Endothelial cell of umbilical vein (primary cell): ENCODE results near the gene GXYLT2. TPM values are rescaled to one million over a fixed set of nuclear protein-coding genes. Genes with fewer than 3 reads are reported as not detected.

Experiments
- BruUV-seq: library from RNA; stranded (reverse); fragments of 400-500 nt; replicated peaks from 2 replicates; lab custom pipeline; 2021; lab: Mats Ljungman, UMichigan
- CTCF ChIA-PET: fragments of 300-600, 350-600 bp; sonication (Branson Sonifier 250); formaldehyde crosslinking; loops from one replicate; lab custom pipeline; 2021; ENCODE audit warnings: antibody characterized with exemption, inconsistent platforms; lab: Charles Lee
- POLR2A ChIA-PET: fragments of 300-600, 350-600 bp; sonication (Branson Sonifier 250); formaldehyde crosslinking; loops from one replicate; lab custom pipeline; 2021; ENCODE audit warnings: antibody characterized with exemption, inconsistent platforms; lab: Charles Lee
- DNase-seq: peaks from one replicate; pipeline ENCODE4 v3.0.0-alpha.2; 2011; ENCODE audit warnings: low read depth, low spot score
- FAIRE-seq: peaks from 2 replicates; lab custom pipeline; 2011; peaks lifted over from hg19 to GRCh38; lab: Jason Lieb, UNC
- H2AFZ ChIP-seq: 2 replicates; pipeline ENCODE4 v1.6.0; 2012; ENCODE audit warnings: low read depth, low read length, control low read depth, inconsistent platforms
- H3K27ac ChIP-seq: 2 replicates; pipeline ENCODE4 v1.5.1; 2011; ENCODE audit warnings: low read depth, mild to moderate bottlenecking, control low read depth, low read length, moderate library complexity; ENCODE audit not compliant: insufficient read depth
- H3K27me3 ChIP-seq, 2 experiments: 2 replicates each; pipeline versions ENCODE4 v1.6.0 to v1.6.1; 2011; ENCODE audit warnings: low read length in 2 of 2, mixed read lengths in 1 of 2; ENCODE audit not compliant: control insufficient read depth in 2 of 2, insufficient read depth in 2 of 2
- H3K36me3 ChIP-seq, 2 experiments: 2 replicates in 1 of 2; 3 replicates in 1 of 2; pipeline ENCODE4 v1.5.1; 2011; ENCODE audit warnings: low read length in 2 of 2, mild to moderate bottlenecking in 1 of 2, moderate library complexity in 1 of 2; ENCODE audit not compliant: control insufficient read depth in 2 of 2, insufficient read depth in 2 of 2; ENCODE audit errors: extremely low read depth in 1 of 2
- H3K4me1 ChIP-seq: 3 replicates; pipeline ENCODE4 v1.5.1; 2011; ENCODE audit warnings: mild to moderate bottlenecking, low read length; ENCODE audit not compliant: control insufficient read depth, insufficient read depth; ENCODE audit errors: extremely low read depth
- H3K4me2 ChIP-seq: 2 replicates; pipeline ENCODE4 v1.6.1; 2011; ENCODE audit warnings: low read length, control low read depth, mixed read lengths; ENCODE audit not compliant: insufficient read depth
- H3K4me3 ChIP-seq, 3 experiments: fragments of 200-600 bp in 1 of 3; sonication (generic), shearing (Covaris generic) in 1 of 3; replicated peaks in 1 of 3; 2 replicates each; pipeline ENCODE4 v1.5.1; 2011 to 2016; ENCODE audit warnings: control low read depth in 3 of 3, low read length in 3 of 3, mild to moderate bottlenecking in 2 of 3, inconsistent platforms in 1 of 3, low read depth in 1 of 3, moderate library complexity in 1 of 3; ENCODE audit not compliant: insufficient read depth in 1 of 3
- H3K79me2 ChIP-seq: 2 replicates; pipeline ENCODE4 v1.6.0; 2012; ENCODE audit warnings: low read length, inconsistent platforms; ENCODE audit not compliant: control insufficient read depth, insufficient read depth
- H3K9ac ChIP-seq: replicated peaks from 2 replicates; pipeline ENCODE3; 2011; ENCODE audit warnings: low read length, control low read depth; ENCODE audit not compliant: insufficient read depth; ENCODE audit errors: extremely low read depth
- H3K9me1 ChIP-seq: replicated peaks from 3 replicates; pipeline ENCODE4 v1.6.0; 2011; ENCODE audit warnings: mild to moderate bottlenecking, low read length; ENCODE audit not compliant: control insufficient read depth, insufficient read depth; ENCODE audit errors: extremely low read depth
- H3K9me3 ChIP-seq: replicated peaks from 2 replicates; pipeline ENCODE4 v1.5.1; 2012; ENCODE audit warnings: low read length, inconsistent platforms; ENCODE audit not compliant: control insufficient read depth, insufficient read depth
- H4K20me1 ChIP-seq: replicated peaks from 2 replicates; pipeline ENCODE3; 2011; ENCODE audit warnings: mild to moderate bottlenecking, low read length; ENCODE audit not compliant: control insufficient read depth, insufficient read depth; ENCODE audit errors: extremely low read depth
- CTCF ChIP-seq, 2 donors: IDR thresholded peaks; 1 replicate in 1 of 2; 2 replicates in 1 of 2; pipeline ENCODE4 v1.5.1; 2011; ENCODE audit warnings: low read length in 2 of 2, mild to moderate bottlenecking in 2 of 2, moderate library complexity in 2 of 2, control low read depth in 1 of 2, inconsistent platforms in 1 of 2, low read depth in 1 of 2; ENCODE audit not compliant: insufficient read depth in 1 of 2; ENCODE audit errors: extremely low read depth in 1 of 2
- FOS ChIP-seq: IDR thresholded peaks from 2 replicates; pipeline ENCODE4 v1.6.1; 2011; ENCODE audit warnings: mild to moderate bottlenecking, low read length, moderate library complexity, borderline replicate concordance; ENCODE audit not compliant: insufficient read depth
- GATA2 ChIP-seq: IDR thresholded peaks from 2 replicates; pipeline ENCODE4 v1.7.0; 2011; ENCODE audit warnings: low read depth, mild to moderate bottlenecking, moderate library complexity, mixed read lengths, low read length; ENCODE audit not compliant: insufficient read length, insufficient read depth
- JUN ChIP-seq: IDR thresholded peaks from 2 replicates; pipeline ENCODE4 v1.6.1; 2011; ENCODE audit warnings: borderline replicate concordance, low read depth; ENCODE audit not compliant: insufficient read length, insufficient read depth
- MYC ChIP-seq: IDR thresholded peaks from one replicate; pipeline ENCODE4 v1.6.1; 2011; ENCODE audit warnings: mild to moderate bottlenecking, low read depth, low read length
- POLR2AphosphoS5 ChIP-seq: IDR thresholded peaks from 2 replicates; pipeline ENCODE4 v1.6.1; 2012; ENCODE audit warnings: low read depth, mild to moderate bottlenecking, control low read depth, low read length, moderate library complexity; ENCODE audit not compliant: insufficient read depth
- dilution Hi-C: fragments of 300-500 bp; cut with MboI; formaldehyde crosslinking; loops from one replicate; pipeline ENCODE4 v1.15.0; 2019; ENCODE audit warnings: low sequenced_read_pairs; ENCODE audit not compliant: extremely low pct_ligation_motif_present
- intact Hi-C: fragments of 100-400 bp; cut with micrococcal nuclease; formaldehyde crosslinking; loops from one replicate; pipeline ENCODE4 v1.10.0; 2022
- polyA plus RNA-seq, 4 experiments: library from polyadenylated mRNA; depleted of rRNA in 3 of 4; stranded (reverse) in 3 of 4; unstranded in 1 of 4; fragments of >200 nt; gene quantifications; 2 replicates each; pipeline versions ENCODE4 v1.2.1 to v1.2.3, GENCODE V29; 2011 to 2012; ENCODE audit warnings: missing spikeins in 1 of 4
- total RNA-seq: library from RNA; stranded (reverse); gene quantifications from 2 replicates; pipeline ENCODE4 v1.2.3, GENCODE V29; 2021

Gene GXYLT2
- total and polyA plus RNA-seq, 2 donors (not counting 3 experiments of a cell fraction or from before 2014, with no cell fraction given): 0.07 to 0.24 TPM

DNA sequence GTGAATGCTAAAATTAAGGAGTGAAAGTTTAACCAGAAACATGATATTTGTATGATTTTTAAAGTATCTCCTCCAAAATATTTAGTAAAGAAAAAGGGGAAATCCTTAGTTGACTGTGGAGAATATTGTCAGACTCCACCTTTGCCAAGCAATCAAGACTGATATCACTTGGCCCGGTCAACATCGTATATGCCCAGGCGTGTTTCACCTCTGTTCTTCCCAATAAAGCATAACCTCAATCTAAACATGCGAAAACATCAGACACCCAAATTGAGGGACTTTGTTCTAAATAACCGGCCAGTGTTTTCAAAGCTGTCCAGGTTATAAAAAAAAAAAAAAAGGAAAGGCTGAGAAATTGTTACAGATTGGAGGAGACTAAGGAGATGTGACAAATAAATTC is 54.6 kb downstream of the GXYLT2 start:
- Histone ChIP-seq H3K79me2 (no peaks in the 10 kb centered on the region), H3K27ac (no peak overlapping the region), H3K9ac (no peak overlapping the region), H3K4me3 (no peak overlapping the region), H3K36me3 (no peaks in the 10 kb centered on the region), H3K4me1 (peaks cover 8% of the 10 kb centered on the region), H3K27me3 (peaks cover 0 to 4% of the 10 kb centered on the region in 2 experiments), H3K9me1 (no peaks in the 10 kb centered on the region), H3K4me2 (no peak overlapping the region), H4K20me1 (no peaks in the 10 kb centered on the region), H2AFZ (no peak overlapping the region), H3K9me3 (no peaks in the 10 kb centered on the region)
- ChIA-PET POLR2A (no interaction called here), CTCF (interaction anchor here (1.2 to 6.1 kb wide), 3 partner anchors 91 to 143 kb away, joined by 3 to 91 read pairs (median 65); no protein-coding TSS in a partner anchor)
- no peak for TF ChIP-seq JUN
- no peak for TF ChIP-seq GATA2
- no peak for TF ChIP-seq POLR2AphosphoS5
- TF ChIP-seq CTCF (IDR thresholded peaks at IDR 0.05; ENCODE audit: extremely low read depth in 1 of 2, insufficient read depth in 1 of 2, low read depth in 1 of 2, low read length in 2 of 2): no peak
- TF ChIP-seq MYC: no peak
- no peak for TF ChIP-seq FOS
- intact Hi-C loops (no loop called here), dilution Hi-C loops (no loop called here)
- FAIRE-seq (no peak), DNase-seq (no peak)
- no TSS peak for BruUV-seq
